ENCODE measurements around the gene NDUFAB1. TPM values are rescaled to one million over a fixed set of nuclear protein-coding genes. Genes with fewer than 3 reads are reported as not detected.

NDUFAB1 gene
- total RNA-seq, 4 donors from 2014 or later = 29.0 to 88.9 (median 73.4) TPM

GRCh38 chr16:23567602-23568001, 28.5 kb downstream of the NDUFAB1 start:
- Histone ChIP-seq H3K36me3 (peaks cover 96% of the 10 kb centered on the region), H3K27me3 (no peaks in the 10 kb centered on the region), H3K4me1 (peaks cover 6% of the 10 kb centered on the region), H3K4me3 (no peak overlapping the region), H3K27ac (no peak overlapping the region), H3K9me3 (no peaks in the 10 kb centered on the region)
- TF ChIP-seq CTCF (IDR thresholded peaks at IDR 0.05) = no peak
- TF ChIP-seq POLR2AphosphoS5 (IDR thresholded peaks at IDR 0.05) = no peak
- TF ChIP-seq POLR2A (IDR thresholded peaks at IDR 0.05) = no peak
- TF ChIP-seq EP300 (IDR thresholded peaks at IDR 0.05) = no peak
- DNase-seq (ENCODE audit: low spot score in 2 of 2) = no peak
- WGBS = 84% methylated on average over 3 of the region's 3 CpGs

DNA sequence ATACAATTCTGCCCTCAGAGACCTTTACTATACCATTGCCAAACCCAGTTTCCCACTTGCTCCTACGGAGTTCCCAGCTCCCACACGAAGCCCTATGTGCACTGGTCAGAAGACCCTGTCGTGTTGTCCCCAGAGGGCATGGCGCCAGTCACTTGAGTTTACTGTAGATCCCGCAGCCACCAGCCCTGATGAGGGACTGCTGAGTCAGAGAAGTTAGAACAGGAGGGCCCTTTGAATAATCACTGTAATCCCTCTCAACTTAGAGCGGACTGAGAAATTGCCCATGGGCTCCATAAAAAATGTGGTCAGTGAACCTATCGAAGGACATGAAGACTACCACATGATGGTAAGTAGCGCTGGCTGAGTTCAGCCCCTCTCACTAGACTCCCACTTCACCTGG, 29.4 kb downstream of the NDUFAB1 start:
- TF ChIP-seq EP300 (IDR thresholded peaks at IDR 0.05) = no peak
- TF ChIP-seq POLR2A (IDR thresholded peaks at IDR 0.05) = no peak
- TF ChIP-seq POLR2AphosphoS5 (IDR thresholded peaks at IDR 0.05) = no peak
- TF ChIP-seq CTCF (IDR thresholded peaks at IDR 0.05) = no peak
- H3K27ac ChIP-seq = no peak overlapping the region
- peaks cover 6% of the 10 kb centered on the region for H3K4me1 ChIP-seq
- no peaks in the 10 kb centered on the region for H3K27me3 ChIP-seq
- no peak for DNase-seq (ENCODE audit: low spot score in 2 of 2)
- peaks cover 95% of the 10 kb centered on the region for H3K36me3 ChIP-seq
- 94% methylated on average over 8 of the region's 8 CpGs for WGBS
- H3K9me3 ChIP-seq = no peaks in the 10 kb centered on the region
- no peak overlapping the region for H3K4me3 ChIP-seq

- DNase-seq (ENCODE audit: low spot score in 2 of 2) = no peak
- WGBS = 93% methylated on average over 9 of the region's 9 CpGs
Measured at GRCh38 chr16:23564575-23565363, 31.3 kb downstream of the NDUFAB1 start.

GRCh38 chr16:23563186-23563585, 32.9 kb downstream of the NDUFAB1 start:
- H3K4me1 ChIP-seq = peaks cover 17% of the 10 kb centered on the region
- DNase-seq (ENCODE audit: low spot score in 2 of 2) = no peak
- no peaks in the 10 kb centered on the region for H3K9me3 ChIP-seq
- H3K27me3 ChIP-seq = no peaks in the 10 kb centered on the region
- WGBS = 90% methylated on average over 6 of the region's 6 CpGs
- peaks cover 76% of the 10 kb centered on the region for H3K36me3 ChIP-seq
- TF ChIP-seq CTCF (IDR thresholded peaks at IDR 0.05) = no peak
- no peak for TF ChIP-seq POLR2AphosphoS5 (IDR thresholded peaks at IDR 0.05)
- TF ChIP-seq POLR2A (IDR thresholded peaks at IDR 0.05) = no peak
- TF ChIP-seq EP300 (IDR thresholded peaks at IDR 0.05) = no peak
- no peak overlapping the region for H3K4me3 ChIP-seq
- H3K27ac ChIP-seq = no peak overlapping the region

More at GRCh38 chr16:23564575-23565363, 31.3 kb downstream of the NDUFAB1 start:
- peaks cover 6% of the 10 kb centered on the region for H3K4me1 ChIP-seq
- H3K27me3 ChIP-seq = no peaks in the 10 kb centered on the region
- peak overlapping the region; percentile 21 for H3K27ac ChIP-seq
- TF ChIP-seq POLR2A (IDR thresholded peaks at IDR 0.05) (no peak), EP300 (IDR thresholded peaks at IDR 0.05) (no peak), CTCF (IDR thresholded peaks at IDR 0.05) (no peak), POLR2AphosphoS5 (IDR thresholded peaks at IDR 0.05) (no peak)
- peaks cover 88% of the 10 kb centered on the region for H3K36me3 ChIP-seq
- H3K9me3 ChIP-seq = no peaks in the 10 kb centered on the region
- H3K4me3 ChIP-seq = no peak overlapping the region

DNA sequence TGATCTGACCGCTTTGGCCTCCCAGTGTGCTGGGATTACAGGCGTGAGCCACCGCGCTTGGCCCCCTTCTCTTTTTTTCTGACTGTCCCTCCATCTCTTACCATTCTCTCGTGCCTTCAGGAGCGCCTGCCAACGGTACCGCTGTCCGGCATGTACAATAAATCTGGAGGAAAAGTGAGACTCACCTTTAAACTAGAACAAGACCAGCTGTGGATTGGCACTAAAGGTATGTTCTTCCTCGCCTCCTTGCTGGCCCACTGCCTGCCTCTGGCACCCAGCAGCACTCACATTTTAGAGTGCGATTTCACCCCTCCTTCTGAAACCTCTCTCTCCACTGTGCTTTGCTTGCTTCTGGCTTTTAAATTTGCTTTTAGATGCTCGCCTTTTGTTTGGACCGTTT, 33.6 kb downstream of the NDUFAB1 start:
- no peak for DNase-seq (ENCODE audit: low spot score in 2 of 2)
- H3K27me3 ChIP-seq = no peaks in the 10 kb centered on the region
- WGBS = 89% methylated on average over 13 of the region's 13 CpGs
- TF ChIP-seq POLR2AphosphoS5 (IDR thresholded peaks at IDR 0.05) (no peak), CTCF (IDR thresholded peaks at IDR 0.05) (no peak), EP300 (IDR thresholded peaks at IDR 0.05) (no peak), POLR2A (IDR thresholded peaks at IDR 0.05) (no peak)
- no peak overlapping the region for H3K27ac ChIP-seq
- H3K9me3 ChIP-seq = no peaks in the 10 kb centered on the region
- H3K4me3 ChIP-seq = no peak overlapping the region
- H3K36me3 ChIP-seq = peaks cover 69% of the 10 kb centered on the region
- H3K4me1 ChIP-seq = peaks cover 20% of the 10 kb centered on the region
